SH-SY5Y (cell line): ENCODE results near the gene EEFSEC.

Experiments
- GATA2 ChIP-seq: IDR thresholded peaks from 2 replicates; pipeline ENCODE4 v1.6.1; 2011; ENCODE audit warnings: mild to moderate bottlenecking, low read depth, low read length
- GATA3 ChIP-seq: IDR thresholded peaks from 2 replicates; pipeline ENCODE4 v1.6.1; 2011; ENCODE audit warnings: low read depth, mild to moderate bottlenecking, low read length, moderate library complexity

DNA sequence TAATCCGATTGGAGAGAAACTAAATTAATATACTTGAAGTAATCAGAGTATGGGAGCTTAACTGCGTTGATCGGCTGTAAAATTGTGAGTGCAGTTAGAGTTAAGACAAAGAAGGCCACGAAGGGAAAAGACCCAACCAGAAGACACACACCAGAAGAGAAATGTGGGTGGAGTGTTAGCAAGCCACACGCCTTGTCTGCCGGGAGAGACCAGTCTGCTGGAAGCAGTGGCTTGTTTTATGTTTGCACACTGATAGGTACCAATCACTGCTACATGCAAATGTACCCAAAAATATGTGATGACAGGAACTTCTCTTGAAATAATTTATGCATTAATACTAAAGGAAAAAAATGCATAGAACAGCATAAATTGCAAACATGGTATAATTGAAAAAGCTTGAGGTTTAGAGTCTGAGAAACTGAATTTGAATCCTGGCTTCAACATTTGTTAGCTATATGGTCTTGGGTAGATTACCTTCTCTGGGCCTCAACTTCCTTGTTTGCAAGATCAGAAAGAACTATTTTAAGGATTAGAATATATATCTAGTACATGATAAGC, 23.1 kb downstream of the EEFSEC start:
- no peak for TF ChIP-seq GATA2
- TF ChIP-seq GATA3 = no peak
